Measurements from ENCODE around the gene SOX15. TPM values are rescaled to one million over a fixed set of nuclear protein-coding genes. Genes with fewer than 3 reads are reported as not detected.

The SOX15 gene
- total RNA-seq, result 1.5 TPM

DNA sequence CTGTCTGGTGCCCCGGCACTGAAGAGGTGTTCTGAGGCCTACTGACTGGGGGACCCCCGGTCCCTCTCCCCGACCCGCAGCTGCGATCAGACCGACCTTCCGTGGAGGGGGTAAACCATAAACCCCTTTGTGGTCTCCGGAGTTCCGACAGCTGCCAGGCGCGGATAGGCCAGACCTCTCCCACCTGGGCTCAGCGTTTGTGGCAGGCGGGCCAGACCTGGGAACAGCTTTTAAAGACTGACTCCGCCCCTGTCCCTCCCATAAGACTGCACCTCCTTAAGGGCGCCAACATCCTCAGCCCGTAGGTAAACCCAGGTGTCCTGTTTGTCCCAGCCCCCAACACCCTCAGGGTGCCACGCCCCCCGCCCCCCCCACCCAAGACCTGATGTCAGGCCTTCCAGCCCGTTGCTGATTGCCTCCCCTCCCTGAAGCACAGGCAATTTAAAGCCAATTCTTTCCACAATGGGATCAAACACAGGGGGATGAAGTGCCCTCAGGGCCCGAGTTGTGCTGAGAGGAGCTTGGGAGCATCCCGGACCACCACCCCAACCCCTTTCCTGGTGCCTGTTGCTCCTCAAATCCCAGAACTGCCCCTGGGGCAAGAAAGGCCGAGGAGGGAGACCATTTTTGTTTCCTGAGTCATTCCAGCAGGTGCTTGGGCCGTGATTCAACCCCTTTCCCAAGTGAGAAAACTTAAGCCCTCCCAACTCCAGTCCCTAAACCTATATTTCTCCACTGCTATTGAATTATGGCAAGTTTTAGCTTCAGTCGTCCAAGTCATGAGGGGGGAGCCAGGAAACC, at the start of gene SOX15:
TSS of gene SOX15 (minus strand) at position 204 of the 801 bp plus-strand sequence. CDS start 418 bp downstream, outside the sequence.

DNA sequence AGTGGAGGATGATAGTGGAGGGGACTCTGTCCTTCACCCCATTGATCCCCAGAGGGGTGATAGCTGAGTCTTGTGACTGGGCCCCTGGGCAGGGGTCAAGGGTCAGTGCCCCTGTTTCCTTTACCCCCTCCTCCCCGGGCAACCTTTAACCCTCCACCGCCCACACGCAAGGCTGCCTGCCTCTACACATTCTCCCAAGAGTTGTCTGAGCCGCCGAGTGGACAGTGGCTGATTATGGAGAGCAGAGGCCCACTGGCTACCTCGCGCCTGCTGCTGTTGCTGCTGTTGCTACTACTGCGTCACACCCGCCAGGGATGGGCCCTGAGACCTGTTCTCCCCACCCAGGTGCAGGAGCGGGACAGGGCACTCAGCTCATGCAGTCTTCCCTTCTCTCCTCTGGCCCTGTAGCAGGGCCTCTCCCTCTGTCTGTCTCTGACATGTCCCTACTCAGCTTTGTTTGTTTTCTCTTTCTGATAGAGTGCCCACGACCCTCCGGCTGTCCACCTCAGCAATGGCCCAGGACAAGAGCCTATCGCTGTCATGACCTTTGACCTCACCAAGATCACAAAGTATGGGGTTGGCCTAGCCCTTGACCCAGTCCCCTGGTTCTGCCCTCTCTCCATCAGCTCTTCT, 40.2 kb upstream of the SOX15 start, which contains the start of gene SHBG:
TSS of gene SHBG (plus strand) at position 197 of the 633 bp plus-strand sequence. CDS start at position 235, 38 bp downstream.

DNA sequence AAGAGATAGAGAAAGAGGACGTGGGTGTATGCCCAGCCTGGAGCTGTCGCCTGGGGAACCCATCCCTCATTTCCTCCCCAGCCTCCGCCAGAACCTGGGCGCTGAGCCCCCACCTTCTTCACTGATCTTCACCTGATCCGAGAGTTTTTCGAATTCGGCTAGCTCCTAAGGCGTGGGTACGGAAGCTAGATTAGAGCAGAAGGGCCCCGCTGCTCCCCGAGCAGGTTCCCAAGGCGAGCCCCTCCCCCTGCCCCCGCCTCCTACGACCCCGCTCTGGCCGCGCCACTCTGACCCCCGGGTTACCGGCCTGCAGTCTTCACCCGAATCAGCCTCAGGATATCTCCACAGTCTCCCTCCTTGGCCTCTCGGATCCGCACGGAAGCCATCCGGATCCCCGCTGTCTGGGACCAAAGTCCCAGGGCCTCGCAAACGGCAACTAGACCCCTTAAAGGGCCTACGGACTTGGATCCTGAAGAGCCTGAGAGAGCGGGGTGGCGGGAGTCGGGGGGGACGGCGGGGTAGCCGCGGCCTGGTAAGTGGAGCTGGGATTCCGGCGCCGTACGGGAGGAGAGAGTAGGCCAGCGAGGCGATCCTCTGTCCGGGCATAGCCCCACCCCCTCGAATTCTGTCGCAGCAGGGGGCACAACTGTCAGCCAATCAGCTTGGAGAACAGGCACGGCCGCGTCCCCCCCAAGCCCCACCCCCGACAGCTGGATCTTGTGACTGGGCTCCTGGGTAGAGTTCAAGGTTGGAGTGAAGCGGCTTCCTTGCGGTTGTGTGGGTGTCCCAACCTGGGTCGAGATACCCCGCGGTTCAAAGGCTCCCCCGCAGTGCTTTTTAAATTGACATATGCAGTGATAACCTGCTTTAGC, 37.6 kb upstream of the SOX15 start, which contains the start of gene SAT2:
TSS of gene SAT2 (minus strand) at position 572 of the 872 bp plus-strand sequence. CDS start at position 386, 186 bp downstream.

DNA sequence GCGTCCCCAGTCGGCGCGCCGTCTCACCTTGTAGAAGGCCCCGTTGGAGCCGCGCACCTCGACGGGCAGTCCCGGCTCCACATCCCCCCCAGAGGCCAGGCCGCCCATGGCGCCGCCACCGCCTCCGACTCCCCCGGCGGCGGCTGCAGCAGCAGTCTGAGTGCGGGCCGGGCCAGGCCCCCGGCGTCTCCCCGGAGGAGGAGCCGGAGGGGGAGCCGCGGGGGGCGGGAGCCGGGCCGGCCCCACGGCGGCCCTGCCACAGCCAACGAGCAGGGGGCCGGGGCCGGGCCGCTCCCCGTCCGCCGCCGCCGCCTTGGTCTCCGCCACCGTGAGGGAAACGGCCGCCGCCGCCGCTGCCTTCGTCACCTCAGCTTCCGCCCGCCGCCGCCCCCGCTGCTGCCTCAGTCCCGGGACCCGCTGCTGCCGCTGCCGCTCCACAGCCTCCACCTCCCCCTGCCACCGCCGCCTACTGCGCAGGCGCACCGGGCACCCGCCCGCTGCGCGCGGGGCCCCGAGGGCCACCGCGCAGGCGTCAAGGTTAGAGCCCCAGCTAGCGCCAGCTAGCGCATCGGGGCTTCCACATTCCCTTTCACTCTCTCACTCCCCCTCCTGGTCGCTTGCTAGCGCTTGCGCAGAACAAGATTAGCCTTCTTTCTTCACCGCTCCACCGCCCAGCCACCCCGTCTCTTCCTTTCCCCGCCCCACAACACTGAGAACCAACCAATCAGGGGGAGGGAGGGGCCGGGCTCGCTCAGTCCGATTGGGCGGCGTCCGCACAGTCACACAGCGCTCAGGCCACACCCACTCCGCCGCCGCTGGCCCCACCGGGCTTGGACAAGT, 24.8 kb upstream of the SOX15 start, which contains the start of gene FXR2:
TSS of gene FXR2 (minus strand) at position 473 of the 840 bp plus-strand sequence. CDS start at position 108, 365 bp downstream.

DNA sequence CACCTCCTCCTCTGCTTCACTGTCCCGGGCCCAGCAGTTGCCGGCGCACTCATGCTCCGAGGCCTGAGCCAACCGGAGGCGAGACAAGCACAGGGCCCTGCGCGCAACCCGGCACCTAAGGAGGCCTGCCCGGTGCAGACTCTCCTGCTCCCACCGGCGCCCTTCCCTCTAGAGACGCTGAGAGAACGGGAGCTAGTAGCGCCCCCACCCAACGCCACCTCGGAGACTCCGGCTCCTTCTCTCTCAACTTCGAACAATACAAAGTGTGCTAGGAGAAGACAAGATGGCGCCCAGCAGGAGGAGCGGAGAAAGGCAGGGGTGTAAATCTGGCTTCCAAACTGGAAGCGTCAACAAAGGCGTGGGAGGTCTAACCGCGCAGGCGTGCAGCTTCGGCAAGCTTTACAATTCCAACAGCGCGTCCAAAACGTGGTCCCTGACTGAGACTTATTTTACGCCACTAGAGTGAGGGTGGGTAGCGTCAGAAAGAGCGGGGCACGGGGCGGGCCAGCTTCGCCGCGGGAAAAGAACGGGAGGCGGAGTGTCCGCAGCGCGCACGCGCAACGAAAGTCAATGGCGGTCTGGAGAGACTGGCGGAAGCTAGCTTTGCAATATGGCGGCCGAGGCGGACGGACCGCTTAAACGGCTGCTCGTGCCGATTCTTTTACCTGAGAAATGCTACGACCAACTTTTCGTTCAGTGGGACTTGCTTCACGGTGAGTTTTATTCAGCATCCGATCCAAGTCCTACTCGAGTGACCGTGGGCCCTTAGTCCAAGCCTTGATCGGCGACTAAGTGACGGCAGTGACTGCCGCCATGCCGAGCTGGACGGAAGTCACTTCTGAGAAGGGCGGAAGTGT, 6.4 kb downstream of the SOX15 start, which contains the start of gene MPDU1:
TSS of gene MPDU1 (plus strand) at position 600 of the 857 bp plus-strand sequence. CDS start at position 611, 11 bp downstream.

DNA sequence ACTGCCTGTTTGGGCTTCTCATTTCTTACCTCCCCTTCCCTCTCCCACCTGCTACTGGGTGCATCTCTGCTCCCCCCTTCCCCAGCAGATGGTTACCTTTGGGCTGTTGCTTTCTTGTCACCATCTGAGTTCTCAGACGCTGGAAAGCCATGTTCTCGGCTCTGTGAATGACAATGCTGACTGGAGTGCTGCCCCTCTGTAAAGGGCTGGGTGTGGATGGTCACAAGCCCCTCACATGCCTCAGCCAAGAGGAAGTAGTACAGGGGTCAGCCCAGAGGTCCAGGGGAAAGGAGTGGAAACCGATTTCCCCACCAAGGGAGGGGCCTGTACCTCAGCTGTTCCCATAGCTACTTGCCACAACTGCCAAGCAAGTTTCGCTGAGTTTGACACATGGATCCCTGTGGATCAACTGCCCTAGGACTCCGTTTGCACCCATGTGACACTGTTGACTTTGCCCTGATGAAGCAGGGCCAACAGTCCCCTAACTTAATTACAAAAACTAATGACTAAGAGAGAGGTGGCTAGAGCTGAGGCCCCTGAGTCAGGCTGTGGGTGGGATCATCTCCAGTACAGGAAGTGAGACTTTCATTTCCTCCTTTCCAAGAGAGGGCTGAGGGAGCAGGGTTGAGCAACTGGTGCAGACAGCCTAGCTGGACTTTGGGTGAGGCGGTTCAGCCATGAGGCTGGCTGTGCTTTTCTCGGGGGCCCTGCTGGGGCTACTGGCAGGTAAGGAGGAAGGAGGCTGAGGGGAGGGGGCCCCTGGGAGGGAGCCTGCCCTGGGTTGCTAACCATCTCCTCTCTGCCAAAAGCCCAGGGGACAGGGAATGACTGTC, 10.7 kb downstream of the SOX15 start, which contains the start of gene CD68:
TSS of gene CD68 (plus strand) at position 638 of the 833 bp plus-strand sequence. CDS start at position 678, 40 bp downstream.

DNA sequence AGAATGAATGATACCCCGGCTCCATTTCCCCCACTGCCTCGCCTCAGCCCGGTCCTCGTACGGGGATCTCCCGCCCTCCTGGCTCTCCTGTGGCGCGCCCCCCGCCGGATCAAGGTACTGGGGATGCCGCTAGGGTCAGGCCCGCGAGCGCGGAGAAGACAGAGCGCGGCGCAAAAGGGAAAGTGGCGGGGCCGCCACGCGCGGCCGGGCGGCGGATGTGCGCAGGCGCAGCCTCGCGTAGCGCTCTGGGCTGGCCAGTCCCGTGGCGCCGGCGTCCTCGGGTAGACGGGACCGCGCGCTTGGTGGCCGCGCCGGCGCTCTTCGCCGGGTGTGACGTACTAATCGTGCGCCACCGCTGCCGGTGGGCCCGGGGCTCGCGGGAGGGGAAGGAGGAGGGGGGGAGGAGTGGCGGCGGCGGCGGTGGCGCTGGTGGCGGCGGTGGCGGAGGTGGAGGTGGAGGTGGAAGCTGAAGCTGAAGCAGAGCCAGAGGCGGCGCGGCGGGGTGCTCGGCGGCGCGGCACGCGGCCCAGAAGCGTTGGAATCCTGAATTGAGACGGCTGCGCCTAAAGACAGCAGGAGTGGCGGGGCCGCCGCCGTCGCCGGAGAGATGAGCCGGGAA, 28.2 kb downstream of the SOX15 start, which contains the start of gene SENP3:
TSS of gene SENP3 (plus strand) at position 331 of the 619 bp plus-strand sequence. CDS start 1,158 bp downstream, outside the sequence.

DNA sequence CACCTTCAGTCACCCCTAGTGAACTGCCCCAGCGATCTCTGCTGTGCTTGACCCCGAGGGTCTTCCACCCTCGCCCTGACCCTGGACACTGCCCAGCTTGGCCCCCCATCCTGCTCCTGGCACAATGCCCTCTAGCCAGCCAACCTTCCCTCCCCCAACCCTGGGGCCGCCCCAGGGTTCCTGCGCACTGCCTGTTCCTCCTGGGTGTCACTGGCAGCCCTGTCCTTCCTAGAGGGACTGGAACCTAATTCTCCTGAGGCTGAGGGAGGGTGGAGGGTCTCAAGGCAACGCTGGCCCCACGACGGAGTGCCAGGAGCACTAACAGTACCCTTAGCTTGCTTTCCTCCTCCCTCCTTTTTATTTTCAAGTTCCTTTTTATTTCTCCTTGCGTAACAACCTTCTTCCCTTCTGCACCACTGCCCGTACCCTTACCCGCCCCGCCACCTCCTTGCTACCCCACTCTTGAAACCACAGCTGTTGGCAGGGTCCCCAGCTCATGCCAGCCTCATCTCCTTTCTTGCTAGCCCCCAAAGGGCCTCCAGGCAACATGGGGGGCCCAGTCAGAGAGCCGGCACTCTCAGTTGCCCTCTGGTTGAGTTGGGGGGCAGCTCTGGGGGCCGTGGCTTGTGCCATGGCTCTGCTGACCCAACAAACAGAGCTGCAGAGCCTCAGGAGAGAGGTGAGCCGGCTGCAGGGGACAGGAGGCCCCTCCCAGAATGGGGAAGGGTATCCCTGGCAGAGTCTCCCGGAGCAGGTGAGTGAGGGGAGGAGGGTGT, 31.2 kb downstream of the SOX15 start, which contains the start of gene TNFSF13:
TSS of gene TNFSF13 (plus strand) at position 207 of the 776 bp plus-strand sequence. CDS start at position 497, 290 bp downstream.

DNA sequence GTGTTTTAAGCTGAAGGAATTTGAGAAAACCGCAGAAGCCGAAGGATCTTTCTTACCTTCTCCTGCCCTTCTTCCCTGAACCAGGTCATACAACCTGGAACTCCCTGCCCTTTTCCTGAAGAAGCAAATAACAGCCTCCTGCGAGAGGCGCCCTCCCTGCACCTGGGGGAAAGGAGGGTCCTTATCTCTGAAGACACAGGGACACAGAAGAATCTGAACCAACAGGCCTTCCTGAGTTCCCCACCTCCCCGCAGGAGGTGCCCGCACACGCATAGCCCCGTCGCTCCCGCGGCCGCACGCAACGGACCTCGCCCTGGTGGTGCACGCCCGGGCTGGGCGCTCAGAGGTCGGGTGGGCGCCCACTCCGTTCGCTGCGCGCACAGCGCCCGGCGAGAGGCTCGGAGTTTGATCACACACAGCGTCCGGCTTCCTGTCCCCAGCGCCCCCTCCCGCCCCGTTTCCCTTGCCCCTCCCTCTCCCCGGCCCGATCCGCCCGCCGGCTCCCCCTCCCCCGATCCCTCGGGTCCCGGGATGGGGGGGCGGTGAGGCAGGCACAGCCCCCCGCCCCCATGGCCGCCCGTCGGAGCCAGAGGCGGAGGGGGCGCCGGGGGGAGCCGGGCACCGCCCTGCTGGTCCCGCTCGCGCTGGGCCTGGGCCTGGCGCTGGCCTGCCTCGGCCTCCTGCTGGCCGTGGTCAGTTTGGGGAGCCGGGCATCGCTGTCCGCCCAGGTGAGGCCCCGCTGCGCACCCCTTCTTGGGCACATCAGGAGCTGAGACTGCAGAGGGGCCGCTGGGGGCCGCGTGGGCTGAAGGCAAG, 41.1 kb downstream of the SOX15 start, which contains the start of gene TNFSF12:
TSS of gene TNFSF12 (plus strand) at position 474 of the 816 bp plus-strand sequence. CDS start at position 570, 96 bp downstream.

Small RNA genes within 50 kb of the gene (small RNA-seq; reads per million reads assigned to genes)
- not detected for gene CD68 (ENCODE audit: low replicate concordance)
- not detected for gene SNORA48 (ENCODE audit: low replicate concordance)
- not detected for gene SNORD10 (ENCODE audit: low replicate concordance)

Other genes with a start within 250 kb of the SOX15 start
- gene KCTD11, start 237.9 kb downstream of the SOX15 start, total RNA-seq, result 7.0 TPM
- not detected for gene TMEM95, start 234.9 kb downstream of the SOX15 start, total RNA-seq
- 5.5 TPM for gene TNK1, start 209.0 kb downstream of the SOX15 start, total RNA-seq
- gene PLSCR3, start 195.6 kb downstream of the SOX15 start, total RNA-seq, result 23.1 TPM
- gene TMEM256, start 186.0 kb downstream of the SOX15 start, total RNA-seq, result 109 TPM
- gene NLGN2, start 182.2 kb downstream of the SOX15 start, total RNA-seq, result 21.3 TPM
- not detected for gene SPEM1, start 169.8 kb downstream of the SOX15 start, total RNA-seq
- not detected for gene SPEM2, start 164.5 kb downstream of the SOX15 start, total RNA-seq
- not detected for gene SPEM3, start 161.2 kb downstream of the SOX15 start, total RNA-seq
- gene TMEM102, start 154.7 kb downstream of the SOX15 start, total RNA-seq, result 5.0 TPM
- gene FGF11, start 150.6 kb downstream of the SOX15 start, total RNA-seq, result 4.8 TPM
- gene CHRNB1, start 145.0 kb downstream of the SOX15 start, total RNA-seq, result 21.4 TPM
- 31.0 TPM for gene ZBTB4, start 110.5 kb downstream of the SOX15 start, total RNA-seq
- gene SLC35G6, start 108.6 kb downstream of the SOX15 start, total RNA-seq, result not detected
- 118 TPM for gene POLR2A, start 105.7 kb downstream of the SOX15 start, total RNA-seq
- gene TNFSF12, start 41.0 kb downstream of the SOX15 start, total RNA-seq, result 11.6 TPM
- 10.2 TPM for gene TNFSF13, start 31.3 kb downstream of the SOX15 start, total RNA-seq
- gene SENP3, start 28.2 kb downstream of the SOX15 start, total RNA-seq, result 58.0 TPM
- gene CD68, start 10.5 kb downstream of the SOX15 start, total RNA-seq, result 16.2 TPM
- gene MPDU1, start 6.2 kb downstream of the SOX15 start, total RNA-seq, result 49.6 TPM
- gene FXR2, start 24.8 kb upstream of the SOX15 start, total RNA-seq, result 30.3 TPM
- gene SAT2, start 37.7 kb upstream of the SOX15 start, total RNA-seq, result 56.3 TPM
- gene SHBG, start 40.0 kb upstream of the SOX15 start, total RNA-seq, result 2.6 TPM
- 13.1 TPM for gene ATP1B2, start 60.8 kb upstream of the SOX15 start, total RNA-seq
- 47.4 TPM for gene TP53, start 97.4 kb upstream of the SOX15 start, total RNA-seq
- gene WRAP53, start 98.4 kb upstream of the SOX15 start, total RNA-seq, result 8.2 TPM
- 8.7 TPM for gene EFNB3, start 115.1 kb upstream of the SOX15 start, total RNA-seq
- gene DNAH2, start 127.7 kb upstream of the SOX15 start, total RNA-seq, result 0.47 TPM
- gene KDM6B, start 244.1 kb upstream of the SOX15 start, total RNA-seq, result 22.2 TPM

Measured in metanephros (tissue), 2 donors.